Activated CD8-positive, alpha-beta memory T cell treated with anti-CD3 and anti-CD28 coated beads, Interleukin-2, amount 50 U/mL, for 1 hour (primary cell): Measurements from ENCODE around the gene TERC.
A peak's percentile ranks its signal among the peaks of the same experiment; 100 is the strongest.
"Not testable (repeated sequence)": the region's sequence is repeated elsewhere in the genome, so short reads cannot be mapped to it uniquely, and the experiment has no call there.

Experiments used
- DNase-seq: peaks from one replicate; pipeline ENCODE4 v3.0.0-alpha.2; 2020; ENCODE audit errors: extremely low read depth

Gene TERC

GRCh38 chr3:169771497-169772304, 6.8 kb upstream of the TERC start:
- DNase-seq, result peak; percentile 35

DNA sequence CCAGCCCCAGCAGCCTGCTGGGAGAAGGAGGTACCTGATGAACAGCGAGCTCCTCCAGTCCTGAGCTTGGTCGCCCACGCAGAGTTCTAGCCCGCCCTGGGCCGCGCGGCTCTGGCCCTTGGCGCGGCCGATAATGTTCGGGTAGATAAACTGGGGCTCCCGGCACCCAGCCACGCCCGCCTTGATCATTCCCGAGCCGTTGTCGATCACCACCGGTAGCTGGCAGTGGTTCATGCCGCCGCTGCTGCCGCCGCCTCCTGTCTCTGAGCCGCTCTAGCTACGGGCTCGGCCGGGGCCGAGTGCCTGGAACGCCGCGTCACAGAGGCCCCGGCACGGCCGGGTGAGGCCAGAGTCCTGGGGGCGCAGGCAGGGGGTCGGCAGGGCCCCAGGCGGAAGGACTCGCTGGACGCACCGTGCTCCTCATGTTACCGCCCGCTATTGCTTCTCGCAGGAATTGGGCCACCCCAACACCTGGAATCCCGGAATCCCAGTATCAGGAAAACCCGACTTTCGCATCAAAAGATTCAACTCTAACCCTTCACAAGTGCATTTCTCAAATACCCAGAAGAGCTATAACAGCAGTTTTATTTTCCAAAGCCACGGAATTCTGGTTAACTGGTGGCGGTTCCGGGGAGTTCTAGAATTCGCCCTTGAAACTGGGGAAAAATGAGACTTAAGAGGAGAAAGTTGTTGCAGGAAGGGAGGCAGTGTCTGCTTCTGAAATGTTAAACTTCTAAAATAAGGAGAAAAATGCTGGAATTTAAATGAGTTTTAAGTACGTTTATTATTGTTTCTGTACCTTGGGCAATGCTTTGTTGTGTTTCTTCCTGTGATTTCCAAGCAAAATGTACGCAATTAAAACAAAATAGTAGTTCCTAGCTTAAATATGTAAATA, 4.7 kb upstream of the TERC start, which contains the start of gene ACTRT3:
Gene ACTRT3 (minus strand): TSS at position 275 of the 895 bp plus-strand sequence. CDS start 41 bp downstream, at position 234.
- peak; percentile 25 for DNase-seq

- peak; percentile 21 for DNase-seq
These were observed 463 bp downstream of the TERC start for GRCh38 chr3:169764312-169764881.

DNA sequence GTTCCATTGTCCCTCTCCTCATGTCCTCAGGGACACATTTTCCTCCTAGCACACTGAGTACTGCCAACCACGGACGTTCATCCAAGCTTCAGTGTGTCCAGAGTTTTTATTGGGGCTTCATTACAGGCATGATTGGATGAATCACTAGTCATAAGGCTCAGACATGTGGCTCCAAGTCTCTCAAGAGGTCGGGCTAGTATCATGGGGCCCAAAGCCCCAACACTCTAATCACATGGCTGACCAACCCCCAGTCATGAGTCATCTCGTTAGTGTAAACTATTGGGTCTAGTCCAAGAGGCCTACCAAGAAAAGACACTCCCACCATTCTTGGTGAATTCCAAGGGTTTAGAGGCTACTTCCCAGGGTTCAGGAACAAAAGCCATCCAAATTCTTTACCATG, 4.4 kb downstream of the TERC start:
- no peak for DNase-seq

- no peak for DNase-seq
These were observed 5.6 kb downstream of the TERC start for GRCh38 chr3:169759256-169759655.

DNA sequence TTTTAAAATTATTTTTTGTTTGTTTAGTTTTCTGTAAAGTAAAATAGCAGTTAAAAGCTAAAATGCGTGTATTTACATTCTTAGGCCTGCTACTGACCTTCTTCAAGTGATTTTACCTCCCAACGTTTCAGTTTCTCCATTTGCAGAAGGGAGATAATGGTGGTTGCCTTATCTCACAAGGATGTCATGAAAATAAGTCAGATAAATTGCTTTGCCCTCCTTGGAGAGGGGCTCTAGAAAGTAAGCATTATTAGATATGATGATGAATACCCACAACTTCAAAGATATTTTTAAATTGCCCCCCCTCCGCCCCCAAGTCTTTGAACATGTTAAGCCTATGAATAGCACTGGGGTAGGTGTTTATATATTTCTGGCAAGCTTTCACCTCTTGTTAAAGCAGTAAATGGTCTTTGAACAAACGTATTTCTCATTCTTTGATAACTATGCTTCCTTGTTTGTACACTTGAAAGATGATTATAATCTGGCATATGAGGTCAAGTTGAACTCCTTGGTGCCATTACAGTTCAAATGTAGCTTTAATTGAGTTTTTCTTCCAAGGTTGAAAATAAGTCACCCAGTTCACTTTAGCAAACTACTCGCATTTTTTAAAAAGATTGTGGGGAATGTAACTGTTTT, 6.4 kb downstream of the TERC start:
- DNase-seq, result no peak

DNA sequence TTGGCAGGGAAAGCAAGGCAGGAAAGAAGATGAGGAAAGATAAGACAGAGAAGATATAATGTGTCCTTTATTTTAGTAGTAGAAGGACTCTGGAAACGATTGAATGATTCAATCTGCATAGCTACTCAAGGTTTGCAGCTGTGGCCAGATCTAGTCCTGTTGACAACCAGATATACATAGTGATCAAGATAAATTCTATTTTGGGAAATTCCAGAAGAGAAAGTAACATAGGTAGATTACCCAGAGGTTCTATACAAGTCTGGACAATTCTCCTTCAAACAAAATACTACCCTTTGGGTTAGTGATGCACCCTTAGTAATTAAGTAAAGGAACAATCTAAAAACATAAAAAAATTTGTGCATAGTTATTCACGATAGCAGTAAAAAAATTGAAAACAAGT, 9.4 kb downstream of the TERC start:
- no peak for DNase-seq

GRCh38 chr3:169754711-169755110, 10.1 kb downstream of the TERC start:
- no peak for DNase-seq

- DNase-seq, result no peak
These were observed 13.0 kb downstream of the TERC start for GRCh38 chr3:169751875-169752274.

DNA sequence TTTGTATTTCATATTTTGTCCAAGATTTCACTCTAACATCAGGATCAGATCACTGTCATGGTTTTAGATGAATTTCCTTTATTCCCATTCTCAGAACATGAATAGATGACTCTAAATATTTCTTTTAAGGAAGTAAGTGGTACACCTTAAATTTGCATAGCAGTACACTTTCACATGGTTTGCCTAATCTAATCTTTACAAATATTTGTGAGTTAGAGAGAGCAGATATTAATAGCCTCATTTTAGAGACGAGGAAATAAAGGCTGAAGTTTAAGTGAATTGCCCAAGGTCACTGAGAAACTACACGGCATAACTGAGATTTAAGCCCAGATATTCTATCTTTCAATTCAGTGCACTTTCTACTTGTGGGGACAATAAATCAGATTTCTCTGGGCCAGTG, 14.2 kb downstream of the TERC start:
- DNase-seq, result no peak

- no peak for DNase-seq
These were observed 16.2 kb downstream of the TERC start for GRCh38 chr3:169748670-169749069.

GRCh38 chr3:169746924-169747323, 17.9 kb downstream of the TERC start:
- no peak for DNase-seq

- no peak for DNase-seq
These were observed 20.4 kb downstream of the TERC start for GRCh38 chr3:169744366-169745054.

DNA sequence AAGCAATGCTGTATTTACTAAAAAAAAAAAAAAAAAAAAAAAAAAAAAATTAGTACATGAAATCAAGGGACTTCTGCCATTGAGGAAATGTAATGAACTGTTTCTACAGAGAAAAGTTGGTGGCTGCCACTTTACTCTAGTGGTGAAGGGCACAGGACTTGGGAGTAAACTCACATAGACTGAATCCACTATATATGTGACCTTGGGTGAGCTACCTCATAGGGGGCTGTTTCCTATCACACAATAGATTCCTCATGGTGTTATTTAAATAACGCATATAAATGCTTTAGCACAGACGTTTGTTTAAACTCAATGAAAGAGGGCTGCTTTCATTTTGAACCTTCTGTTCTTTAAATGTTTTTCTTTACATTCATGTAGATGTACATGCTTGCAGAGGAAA, 25.8 kb downstream of the TERC start:
- no peak for DNase-seq

- DNase-seq, result not testable (repeated sequence)
These were observed 33.0 kb downstream of the TERC start for GRCh38 chr3:169731857-169732256.

DNA sequence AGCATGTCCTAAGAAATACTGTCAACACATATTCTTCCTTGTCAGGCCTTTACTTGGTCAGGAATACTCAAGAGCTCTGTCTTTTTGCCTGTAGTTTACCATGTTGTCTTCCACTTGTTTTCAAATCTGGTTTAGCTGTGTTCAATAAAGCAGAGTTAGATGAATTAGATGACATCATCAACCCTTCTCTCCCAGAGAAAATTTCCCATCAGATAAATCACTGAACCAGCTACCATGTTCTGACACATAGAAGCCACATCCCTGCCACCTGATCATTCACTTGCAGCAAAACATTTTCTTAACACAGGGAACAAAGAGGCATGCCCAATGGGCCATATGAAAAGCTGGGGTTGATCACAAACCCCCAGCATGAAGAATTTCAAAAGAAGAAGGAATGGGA, 42.1 kb downstream of the TERC start:
- DNase-seq, result no peak

DNA sequence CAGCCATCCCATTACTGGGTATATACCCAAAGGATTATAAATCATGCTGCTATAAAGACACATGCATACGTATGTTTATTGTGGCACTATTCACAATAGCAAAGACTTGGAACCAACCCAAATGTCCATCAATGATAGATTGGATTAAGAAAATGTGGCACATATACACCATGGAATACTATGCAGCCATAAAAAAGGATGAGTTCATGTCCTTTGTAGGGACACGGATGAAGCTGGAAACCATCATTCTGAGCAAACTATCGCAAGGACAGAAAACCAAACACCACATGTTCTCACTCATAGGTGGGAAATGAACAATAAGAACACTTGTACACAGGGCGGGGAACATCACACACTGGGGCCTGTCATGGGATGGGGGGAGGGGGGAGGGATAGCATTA, 46.4 kb downstream of the TERC start:
- DNase-seq, result not testable (repeated sequence)
